ENCODE results near the gene CDC25B.

- TF ChIP-seq CTCF (IDR thresholded peaks at IDR 0.05) (no peak), POLR2A (IDR thresholded peaks at IDR 0.05) (no peak)
Measured at GRCh38 chr20:3819411-3820047, 23.4 kb downstream of the CDC25B start.
